Measurements from ENCODE around the gene ZNF205.

ZNF205 gene

DNA sequence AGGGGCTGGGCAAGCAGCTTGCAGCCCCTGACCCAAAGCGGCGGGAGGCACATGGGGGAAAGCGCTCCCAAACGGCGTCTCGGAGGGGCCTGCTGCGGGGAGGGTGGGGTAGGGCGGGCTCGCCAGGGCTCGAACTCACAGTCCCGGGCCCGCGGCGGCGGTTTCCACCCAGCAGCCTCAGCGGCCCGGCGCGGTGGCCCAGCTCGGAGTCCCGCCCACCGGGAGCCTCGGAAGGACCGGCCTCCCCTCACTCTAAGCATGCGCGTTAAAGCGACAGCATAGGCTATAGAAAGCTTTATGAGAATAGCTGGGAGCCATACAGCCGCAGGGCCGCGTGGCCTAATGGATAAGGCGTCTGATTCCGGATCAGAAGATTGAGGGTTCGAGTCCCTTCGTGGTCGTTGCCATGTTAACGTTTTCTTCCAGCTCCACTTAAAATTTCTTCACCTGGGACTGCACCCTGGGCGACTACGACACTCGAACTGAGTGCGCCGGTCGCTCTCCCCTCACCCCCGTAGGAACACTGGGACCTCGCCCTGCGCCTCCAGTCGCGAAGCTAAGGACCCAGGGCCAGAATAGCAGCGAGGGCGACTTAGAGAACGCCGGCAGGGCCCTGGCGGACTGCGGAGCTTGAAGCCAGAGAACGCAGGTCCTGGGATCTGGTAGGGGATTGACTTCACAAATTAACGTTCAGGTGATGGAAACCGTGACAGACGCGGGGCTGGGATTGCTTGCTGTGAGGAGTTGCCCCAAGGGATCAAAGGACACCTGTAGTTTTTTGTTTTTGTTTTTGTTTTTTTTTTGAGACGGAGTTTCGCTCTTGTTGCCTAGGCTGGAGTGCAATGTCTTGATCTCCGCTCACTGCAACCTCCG is 38.2 kb downstream of the ZNF205 start:
- peak; percentile 99 to 100 for DNase-seq
- no peaks in the 10 kb centered on the region for H3K9me3 ChIP-seq (ENCODE audit: insufficient read depth, low read depth, low read length)
- no CpG with 5 or more reads among the region's 62 CpGs for WGBS (ENCODE audit: extremely low coverage, insufficient coverage, insufficient read length)
- H3K23ac ChIP-seq (ENCODE audit: low read length): no peak overlapping the region
- peak overlapping the region; percentile 40 for H4K12ac ChIP-seq (ENCODE audit: low read depth, low read length)
- H3K79me2 ChIP-seq (ENCODE audit: control insufficient read depth, insufficient read depth, low read length, poor library complexity): peaks cover 3% of the 10 kb centered on the region
- H3K9ac ChIP-seq (ENCODE audit: low read length): peak overlapping the region; percentile 64
- H2BK5ac ChIP-seq (ENCODE audit: low read depth, low read length, poor library complexity): peak overlapping the region; percentile 24
- peak overlapping the region; percentile 89 for H3K4me2 ChIP-seq (ENCODE audit: low read length)
- peak overlapping the region; percentile 87 for H4K8ac ChIP-seq (ENCODE audit: low read depth, low read length)
- H3K4ac ChIP-seq (ENCODE audit: low read depth, low read length): no peak overlapping the region
- H3K27me3 ChIP-seq (ENCODE audit: insufficient read depth, low read length): no peaks in the 10 kb centered on the region
- peak overlapping the region; percentile 54 for H3K27ac ChIP-seq (ENCODE audit: low read depth, low read length)
- H3K4me3 ChIP-seq (ENCODE audit: low read depth, low read length): peak overlapping the region; percentile 85
- peak overlapping the region; percentile 80 for H3K14ac ChIP-seq (ENCODE audit: low read length)
- H2BK12ac ChIP-seq (ENCODE audit: low read length): peak overlapping the region; percentile 2
- peaks cover 8% of the 10 kb centered on the region for H3K79me1 ChIP-seq (ENCODE audit: low read length)
- peak overlapping the region; percentile 87 for H4K91ac ChIP-seq (ENCODE audit: low read depth, low read length)
- peak overlapping the region; percentile 29 for H2BK120ac ChIP-seq (ENCODE audit: insufficient read depth, low read length, poor library complexity)
- H2AK5ac ChIP-seq (ENCODE audit: low read length): no peak overlapping the region
- peak overlapping the region; percentile 84 for H3K18ac ChIP-seq (ENCODE audit: low read length)
- H3K36me3 ChIP-seq (ENCODE audit: control insufficient read depth in 1 of 2, insufficient read depth in 2 of 2, low read length in 2 of 2): no peaks in the 10 kb centered on the region
- peaks cover 4 to 10% of the 10 kb centered on the region in 2 experiments for H3K4me1 ChIP-seq (ENCODE audit: control insufficient read depth in 1 of 2, insufficient read depth in 2 of 2, low read length in 2 of 2)
- peak overlapping the region; percentile 37 for H2AFZ ChIP-seq (ENCODE audit: insufficient read depth, low read length, poor library complexity)

DNA sequence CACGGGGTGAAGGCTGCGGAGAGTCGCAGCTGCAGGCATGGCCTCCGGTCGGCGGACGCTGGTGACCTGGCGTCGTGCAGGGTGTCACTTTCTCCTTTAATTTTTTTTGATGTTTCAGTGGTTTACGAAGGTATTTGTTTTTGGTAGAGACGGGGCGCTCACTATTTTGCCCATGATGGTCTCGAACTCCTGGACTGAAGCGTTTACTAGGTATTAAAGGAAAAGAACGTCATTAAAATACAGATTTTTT is 39.6 kb downstream of the ZNF205 start:
- Histone ChIP-seq H3K4me3 (ENCODE audit: low read depth, low read length) (no peak overlapping the region), H3K23ac (ENCODE audit: low read length) (no peak overlapping the region), H3K27me3 (ENCODE audit: insufficient read depth, low read length) (no peaks in the 10 kb centered on the region), H3K4me2 (ENCODE audit: low read length) (peak overlapping the region; percentile 77), H4K12ac (ENCODE audit: low read depth, low read length) (no peak overlapping the region), H3K36me3 (ENCODE audit: control insufficient read depth in 1 of 2, insufficient read depth in 2 of 2, low read length in 2 of 2) (no peaks in the 10 kb centered on the region), H3K27ac (ENCODE audit: low read depth, low read length) (no peak overlapping the region), H4K8ac (ENCODE audit: low read depth, low read length) (no peak overlapping the region), H3K79me2 (ENCODE audit: control insufficient read depth, insufficient read depth, low read length, poor library complexity) (peaks cover 3% of the 10 kb centered on the region), H3K4ac (ENCODE audit: low read depth, low read length) (no peak overlapping the region), H3K79me1 (ENCODE audit: low read length) (peaks cover 8% of the 10 kb centered on the region), H3K9me3 (ENCODE audit: insufficient read depth, low read depth, low read length) (no peaks in the 10 kb centered on the region), H2AFZ (ENCODE audit: insufficient read depth, low read length, poor library complexity) (no peak overlapping the region), H3K18ac (ENCODE audit: low read length) (no peak overlapping the region), H3K14ac (ENCODE audit: low read length) (no peak overlapping the region), H2BK5ac (ENCODE audit: low read depth, low read length, poor library complexity) (no peak overlapping the region), H3K9ac (ENCODE audit: low read length) (no peak overlapping the region), H2AK5ac (ENCODE audit: low read length) (no peak overlapping the region), H2BK12ac (ENCODE audit: low read length) (no peak overlapping the region), H3K4me1 (ENCODE audit: control insufficient read depth in 1 of 2, insufficient read depth in 2 of 2, low read length in 2 of 2) (peaks cover 4 to 10% of the 10 kb centered on the region in 2 experiments), H4K91ac (ENCODE audit: low read depth, low read length) (no peak overlapping the region), H2BK120ac (ENCODE audit: insufficient read depth, low read length, poor library complexity) (no peak overlapping the region)
- DNase-seq: no peak
- no CpG with 5 or more reads among the region's 15 CpGs for WGBS (ENCODE audit: extremely low coverage, insufficient coverage, insufficient read length)

DNA sequence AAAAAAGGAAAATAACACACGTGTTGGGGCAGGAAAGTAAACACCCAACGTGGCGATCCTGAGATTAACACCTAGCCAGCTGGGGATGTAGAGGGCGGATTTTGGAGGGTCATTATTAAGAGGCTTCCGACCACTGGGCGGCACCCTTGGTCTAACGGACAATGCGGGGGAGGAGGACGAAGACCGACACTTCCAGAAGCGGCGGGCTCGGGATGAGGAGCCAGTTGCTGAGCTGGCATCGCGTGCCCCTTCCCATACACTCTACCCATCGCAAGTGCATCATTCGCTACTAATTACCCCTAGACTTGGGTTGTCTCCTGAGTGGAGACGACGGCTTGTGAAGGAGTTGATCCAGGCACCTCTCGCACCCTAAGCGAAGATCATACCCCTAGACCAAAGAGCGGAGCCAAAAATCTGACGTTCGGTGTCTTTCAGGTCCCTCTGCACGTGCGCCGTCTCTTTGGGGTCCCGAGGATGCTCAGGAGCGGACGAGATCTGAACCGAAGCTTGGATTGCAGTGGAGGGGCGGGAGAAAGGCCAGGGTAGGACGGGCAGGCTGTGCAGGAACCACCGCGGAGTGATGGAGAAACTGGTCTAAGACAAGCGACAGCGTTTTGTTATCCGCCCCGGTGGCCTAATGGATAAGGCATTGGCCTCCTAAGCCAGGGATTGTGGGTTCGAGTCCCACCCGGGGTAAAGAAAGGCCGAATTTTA is 40.0 kb downstream of the ZNF205 start:
- no peak overlapping the region for H3K23ac ChIP-seq (ENCODE audit: low read length)
- H4K8ac ChIP-seq (ENCODE audit: low read depth, low read length): no peak overlapping the region
- peaks cover under 1% of the 10 kb centered on the region for H3K9me3 ChIP-seq (ENCODE audit: insufficient read depth, low read depth, low read length)
- H3K79me1 ChIP-seq (ENCODE audit: low read length): peaks cover 8% of the 10 kb centered on the region
- H3K18ac ChIP-seq (ENCODE audit: low read length): no peak overlapping the region
- no peak overlapping the region for H2BK12ac ChIP-seq (ENCODE audit: low read length)
- H3K79me2 ChIP-seq (ENCODE audit: control insufficient read depth, insufficient read depth, low read length, poor library complexity): peaks cover 3% of the 10 kb centered on the region
- no peak overlapping the region for H4K91ac ChIP-seq (ENCODE audit: low read depth, low read length)
- DNase-seq: peak; percentile 88 to 89
- H3K36me3 ChIP-seq (ENCODE audit: control insufficient read depth in 1 of 2, insufficient read depth in 2 of 2, low read length in 2 of 2): no peaks in the 10 kb centered on the region
- H3K4me1 ChIP-seq (ENCODE audit: control insufficient read depth in 1 of 2, insufficient read depth in 2 of 2, low read length in 2 of 2): peaks cover 5 to 11% of the 10 kb centered on the region in 2 experiments
- peak overlapping the region; percentile 77 for H3K4me2 ChIP-seq (ENCODE audit: low read length)
- H2BK120ac ChIP-seq (ENCODE audit: insufficient read depth, low read length, poor library complexity): no peak overlapping the region
- no CpG with 5 or more reads among the region's 42 CpGs for WGBS (ENCODE audit: extremely low coverage, insufficient coverage, insufficient read length)
- H2AFZ ChIP-seq (ENCODE audit: insufficient read depth, low read length, poor library complexity): peak overlapping the region; percentile 89
- no peak overlapping the region for H3K14ac ChIP-seq (ENCODE audit: low read length)
- H4K12ac ChIP-seq (ENCODE audit: low read depth, low read length): no peak overlapping the region
- no peak overlapping the region for H3K9ac ChIP-seq (ENCODE audit: low read length)
- no peak overlapping the region for H3K4ac ChIP-seq (ENCODE audit: low read depth, low read length)
- no peak overlapping the region for H2AK5ac ChIP-seq (ENCODE audit: low read length)
- H3K4me3 ChIP-seq (ENCODE audit: low read depth, low read length): peak overlapping the region; percentile 70
- no peak overlapping the region for H3K27ac ChIP-seq (ENCODE audit: low read depth, low read length)
- H2BK5ac ChIP-seq (ENCODE audit: low read depth, low read length, poor library complexity): no peak overlapping the region
- H3K27me3 ChIP-seq (ENCODE audit: insufficient read depth, low read length): no peaks in the 10 kb centered on the region

DNA sequence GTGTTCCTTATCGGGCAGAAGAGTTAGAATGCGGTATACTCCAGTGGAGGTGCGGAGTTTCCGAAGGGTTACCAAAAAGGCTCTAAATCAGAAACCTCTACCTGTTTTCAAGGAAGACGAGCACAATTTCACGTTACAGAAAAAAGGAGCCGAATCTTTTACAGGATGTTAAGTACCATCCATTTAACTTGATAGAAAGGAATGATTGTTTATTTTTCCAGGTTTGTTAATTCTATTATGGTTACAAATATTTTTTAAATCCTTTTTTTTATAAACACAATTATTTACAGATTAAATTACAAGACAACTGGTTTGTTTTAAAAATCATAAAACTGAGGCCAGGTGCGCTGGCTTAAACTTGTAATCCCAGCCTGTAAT is 40.6 kb downstream of the ZNF205 start:
- H3K4me3 ChIP-seq (ENCODE audit: low read depth, low read length): no peak overlapping the region
- H2BK5ac ChIP-seq (ENCODE audit: low read depth, low read length, poor library complexity): no peak overlapping the region
- H4K8ac ChIP-seq (ENCODE audit: low read depth, low read length): no peak overlapping the region
- H3K36me3 ChIP-seq (ENCODE audit: control insufficient read depth in 1 of 2, insufficient read depth in 2 of 2, low read length in 2 of 2): no peaks in the 10 kb centered on the region
- H3K27ac ChIP-seq (ENCODE audit: low read depth, low read length): no peak overlapping the region
- peaks cover 5% of the 10 kb centered on the region for H3K9me3 ChIP-seq (ENCODE audit: insufficient read depth, low read depth, low read length)
- H3K23ac ChIP-seq (ENCODE audit: low read length): no peak overlapping the region
- no CpG with 5 or more reads among the region's 8 CpGs for WGBS (ENCODE audit: extremely low coverage, insufficient coverage, insufficient read length)
- H2AFZ ChIP-seq (ENCODE audit: insufficient read depth, low read length, poor library complexity): no peak overlapping the region
- H3K79me1 ChIP-seq (ENCODE audit: low read length): peaks cover 8% of the 10 kb centered on the region
- no peak overlapping the region for H3K4ac ChIP-seq (ENCODE audit: low read depth, low read length)
- no peak overlapping the region for H2AK5ac ChIP-seq (ENCODE audit: low read length)
- H3K4me2 ChIP-seq (ENCODE audit: low read length): peak overlapping the region; percentile 77
- H4K12ac ChIP-seq (ENCODE audit: low read depth, low read length): no peak overlapping the region
- no peak overlapping the region for H2BK120ac ChIP-seq (ENCODE audit: insufficient read depth, low read length, poor library complexity)
- no peak overlapping the region for H3K14ac ChIP-seq (ENCODE audit: low read length)
- H3K18ac ChIP-seq (ENCODE audit: low read length): no peak overlapping the region
- H2BK12ac ChIP-seq (ENCODE audit: low read length): no peak overlapping the region
- peaks cover 8 to 16% of the 10 kb centered on the region in 2 experiments for H3K4me1 ChIP-seq (ENCODE audit: control insufficient read depth in 1 of 2, insufficient read depth in 2 of 2, low read length in 2 of 2)
- no peak for DNase-seq
- H3K79me2 ChIP-seq (ENCODE audit: control insufficient read depth, insufficient read depth, low read length, poor library complexity): peaks cover 3% of the 10 kb centered on the region
- H3K27me3 ChIP-seq (ENCODE audit: insufficient read depth, low read length): no peaks in the 10 kb centered on the region
- H4K91ac ChIP-seq (ENCODE audit: low read depth, low read length): no peak overlapping the region
- no peak overlapping the region for H3K9ac ChIP-seq (ENCODE audit: low read length)
